Activated CD8-positive, alpha-beta memory T cell treated with anti-CD3 and anti-CD28 coated beads, Interleukin-2, amount 50 U/mL, for 24 hours (primary cell): ENCODE measurements around the gene PDE5A.

Experiments
- DNase-seq: peaks from one replicate; pipeline ENCODE4 v3.0.0-alpha.2; 2020; ENCODE audit errors: extremely low read depth

The PDE5A gene

GRCh38 chr4:119585771-119586170 lies 42.8 kb downstream of the PDE5A start:
- DNase-seq, result no peak

- DNase-seq, result no peak
Observed at GRCh38 chr4:119581190-119581873, 47.3 kb downstream of the PDE5A start.

GRCh38 chr4:119580293-119580692 lies 48.3 kb downstream of the PDE5A start:
- no peak for DNase-seq

GRCh38 chr4:119579823-119580222 lies 48.8 kb downstream of the PDE5A start:
- DNase-seq, result no peak

- no peak for DNase-seq
Observed at GRCh38 chr4:119570401-119570800, 58.2 kb downstream of the PDE5A start.

GRCh38 chr4:119564106-119564505 lies 64.5 kb downstream of the PDE5A start:
- no peak for DNase-seq

GRCh38 chr4:119559044-119559647 lies 69.5 kb downstream of the PDE5A start:
- no peak for DNase-seq

GRCh38 chr4:119550857-119551532 lies 77.6 kb downstream of the PDE5A start:
- DNase-seq, result no peak

GRCh38 chr4:119549639-119550038 lies 79.0 kb downstream of the PDE5A start:
- no peak for DNase-seq

GRCh38 chr4:119543779-119544178 lies 84.8 kb downstream of the PDE5A start:
- no peak for DNase-seq

- no peak for DNase-seq
Observed at GRCh38 chr4:119543187-119543586, 85.4 kb downstream of the PDE5A start.

- DNase-seq, result no peak
Observed at GRCh38 chr4:119540249-119540648, 88.4 kb downstream of the PDE5A start.

- no peak for DNase-seq
Observed at GRCh38 chr4:119537586-119537985, 91.0 kb downstream of the PDE5A start.

GRCh38 chr4:119536572-119537528 lies 91.8 kb downstream of the PDE5A start:
- DNase-seq, result no peak

GRCh38 chr4:119532319-119532718 lies 96.3 kb downstream of the PDE5A start:
- no peak for DNase-seq

GRCh38 chr4:119529788-119530187 lies 98.8 kb downstream of the PDE5A start:
- no peak for DNase-seq

- DNase-seq, result no peak
Observed at GRCh38 chr4:119526786-119527550, 101.6 kb downstream of the PDE5A start.

- no peak for DNase-seq
Observed at GRCh38 chr4:119525771-119526712, 102.6 kb downstream of the PDE5A start.

GRCh38 chr4:119525005-119525749 lies 103.4 kb downstream of the PDE5A start:
- DNase-seq, result no peak
